ENCODE data around the gene CATSPER3.
A peak's percentile ranks its signal among the peaks of the same experiment; 100 is the strongest.

Gene CATSPER3

DNA sequence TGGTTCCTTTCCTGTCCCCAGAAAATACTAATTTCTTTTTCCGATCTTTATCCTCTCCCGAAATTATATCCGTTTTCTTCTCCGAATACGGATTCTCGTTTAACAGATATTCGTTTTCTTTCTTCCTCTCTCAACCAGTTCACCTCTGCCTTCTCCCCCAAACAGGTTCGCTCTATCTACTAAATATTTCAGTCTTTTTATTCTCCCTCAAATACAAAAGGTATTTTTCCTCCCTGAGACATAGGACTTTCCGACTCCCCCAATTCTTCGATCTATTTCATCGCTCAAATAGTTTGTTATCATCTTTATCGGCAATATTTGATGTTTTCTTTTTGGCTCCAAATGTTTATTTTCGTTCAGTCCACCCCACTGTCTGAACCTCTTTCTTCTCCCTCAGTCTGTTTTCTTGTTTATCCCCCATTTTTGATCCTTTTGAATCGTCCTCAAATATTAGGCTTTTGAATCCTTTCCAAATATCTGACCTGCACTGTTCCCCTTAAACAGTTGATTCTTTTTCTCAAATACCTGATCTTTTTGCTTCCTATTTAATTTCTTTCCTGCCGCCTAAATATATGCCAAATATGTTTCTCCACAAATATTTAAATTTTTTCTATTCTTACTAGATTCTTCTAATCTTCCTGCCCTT lies 61.9 kb downstream of the CATSPER3 start:
- DNase-seq (ENCODE audit: low spot score): no peak

DNA sequence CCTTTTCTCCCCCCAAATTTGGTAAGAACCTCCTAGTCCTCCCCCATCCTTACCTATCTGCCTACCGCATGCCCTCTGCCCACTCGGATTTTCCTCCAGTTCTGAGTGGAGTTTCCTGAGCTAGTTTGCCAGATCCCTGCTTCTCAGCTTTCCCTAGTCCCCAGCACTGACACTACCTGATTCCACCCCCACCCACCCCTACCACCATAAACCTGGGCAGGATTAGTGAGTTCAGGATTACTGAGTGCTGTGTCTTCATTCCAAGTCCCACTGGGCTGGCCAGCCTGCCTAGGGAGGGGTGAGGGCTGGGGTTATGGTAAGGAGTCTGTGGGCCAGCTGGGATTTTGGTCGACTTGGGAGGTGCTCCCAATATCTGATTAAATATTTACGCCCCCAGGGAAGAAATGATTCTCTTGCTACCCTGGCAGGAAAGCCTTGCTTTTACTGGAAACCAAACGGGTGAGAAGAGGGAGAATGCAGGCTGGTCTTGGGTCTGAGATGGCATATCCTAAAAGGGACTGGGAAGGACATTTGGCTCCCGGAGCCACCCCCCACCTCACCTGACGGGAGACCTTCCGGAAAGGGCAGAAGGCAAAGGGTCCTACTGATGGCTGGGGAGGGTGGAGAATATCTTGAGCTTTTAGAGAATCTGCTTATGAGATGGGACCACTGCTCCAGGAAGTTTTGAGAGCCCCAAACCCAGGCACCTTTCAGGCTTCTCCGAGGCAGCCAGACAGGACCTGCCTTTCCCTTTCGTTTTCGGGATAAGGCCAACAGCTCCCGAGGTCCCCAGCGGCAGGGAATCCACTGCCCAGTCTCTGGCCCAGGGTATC lies 62.6 kb downstream of the CATSPER3 start:
- DNase-seq (ENCODE audit: low spot score): no peak

DNA sequence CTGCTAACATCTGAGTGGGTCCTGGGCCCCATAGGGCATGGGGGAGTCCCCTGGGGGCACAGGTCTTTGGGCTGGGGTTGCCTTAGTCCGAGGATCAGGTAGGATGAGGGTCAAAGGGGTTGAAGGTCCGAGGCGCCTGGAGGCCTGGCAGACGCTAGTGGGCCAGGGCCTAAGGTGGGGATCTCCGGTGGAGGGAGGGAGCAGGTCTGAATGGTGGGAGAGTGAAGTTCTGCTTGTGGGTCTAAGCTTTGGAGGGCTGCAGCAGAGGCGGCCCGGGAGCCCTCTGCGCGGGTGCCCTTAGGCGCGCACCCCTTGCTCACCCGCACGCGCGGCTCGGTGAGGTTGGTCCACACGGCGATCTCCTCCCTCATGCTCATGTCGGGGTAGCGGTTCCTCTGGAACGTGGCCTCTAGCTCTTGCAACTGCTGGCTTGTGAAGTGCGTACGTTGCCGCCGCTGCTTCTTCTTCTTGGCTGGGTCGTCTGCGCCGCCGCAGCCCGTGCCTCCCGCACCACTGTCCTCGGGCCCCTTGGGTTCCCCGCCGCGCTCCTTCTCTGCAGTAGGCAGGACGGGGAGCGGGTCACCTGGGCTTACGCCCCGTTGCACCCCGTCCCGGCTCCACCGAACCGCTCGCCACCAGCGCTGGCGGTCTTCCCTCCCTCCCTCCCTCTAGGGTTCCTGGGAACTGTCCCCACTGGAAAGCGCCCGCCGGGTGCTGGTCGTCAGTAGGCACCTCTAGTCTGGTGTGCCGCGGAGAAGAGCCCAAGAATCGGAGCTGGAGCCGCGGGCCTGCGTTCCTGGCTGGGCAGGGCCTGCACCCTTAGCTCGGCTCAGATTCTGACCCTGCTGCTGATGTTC lies 63.5 kb downstream of the CATSPER3 start:
- no peak for DNase-seq (ENCODE audit: low spot score)

DNA sequence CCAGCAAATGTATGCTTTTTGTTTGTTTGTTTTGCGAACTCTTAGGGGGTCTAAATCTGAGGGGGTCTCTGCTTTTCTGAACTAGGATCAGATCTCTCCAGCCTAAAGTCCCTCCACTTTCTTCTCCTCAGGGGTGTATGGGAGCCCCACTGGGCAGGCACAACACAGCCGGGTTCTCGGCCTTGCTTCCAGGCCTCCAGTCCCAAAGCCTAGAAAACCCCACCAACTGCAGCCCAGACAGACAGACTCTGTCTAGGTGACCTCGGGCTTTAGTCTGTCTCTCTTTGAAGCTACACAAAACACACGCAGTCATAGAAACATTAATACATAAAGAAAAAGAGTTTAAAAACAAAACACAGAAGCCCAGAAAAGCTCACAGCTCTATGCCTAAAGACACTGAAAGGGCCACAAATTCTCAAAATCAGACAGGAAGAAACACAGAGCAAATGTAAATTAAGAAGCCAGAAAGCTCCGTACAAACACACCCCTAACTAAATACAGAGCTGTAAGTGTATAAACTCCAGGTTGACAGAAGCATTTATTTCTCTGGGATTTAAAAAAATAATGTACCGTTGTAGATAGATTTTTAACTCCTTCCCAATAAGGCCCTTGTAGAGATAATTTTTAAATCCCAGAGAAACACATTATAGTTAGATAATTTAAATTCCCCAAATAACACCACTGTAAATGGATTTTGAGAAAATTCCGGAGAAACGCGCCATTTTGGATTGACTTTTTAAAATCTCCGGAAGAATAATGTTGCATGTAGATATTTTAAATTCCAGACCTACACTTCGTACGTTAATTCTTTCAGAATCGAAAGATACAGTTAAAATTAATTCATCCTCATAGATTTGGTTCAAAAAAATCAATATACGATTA lies 64.3 kb downstream of the CATSPER3 start:
- DNase-seq (ENCODE audit: low spot score): no peak

DNA sequence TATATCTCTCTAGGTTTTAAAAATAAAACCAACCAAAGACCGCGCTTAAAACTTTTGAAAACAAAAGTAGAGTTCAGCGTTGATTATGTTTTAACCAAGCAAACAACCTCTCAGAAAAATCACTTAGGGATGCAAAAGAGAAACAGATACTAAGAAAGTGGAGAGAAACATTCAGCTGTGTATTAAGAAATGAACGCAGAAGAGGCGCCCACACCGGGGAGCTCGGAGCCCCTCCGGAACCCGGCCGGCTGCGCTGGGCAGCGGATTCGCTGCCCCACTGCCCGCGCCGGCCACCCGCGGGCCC lies 64.9 kb downstream of the CATSPER3 start:
- DNase-seq (ENCODE audit: low spot score): peak; percentile 27

DNA sequence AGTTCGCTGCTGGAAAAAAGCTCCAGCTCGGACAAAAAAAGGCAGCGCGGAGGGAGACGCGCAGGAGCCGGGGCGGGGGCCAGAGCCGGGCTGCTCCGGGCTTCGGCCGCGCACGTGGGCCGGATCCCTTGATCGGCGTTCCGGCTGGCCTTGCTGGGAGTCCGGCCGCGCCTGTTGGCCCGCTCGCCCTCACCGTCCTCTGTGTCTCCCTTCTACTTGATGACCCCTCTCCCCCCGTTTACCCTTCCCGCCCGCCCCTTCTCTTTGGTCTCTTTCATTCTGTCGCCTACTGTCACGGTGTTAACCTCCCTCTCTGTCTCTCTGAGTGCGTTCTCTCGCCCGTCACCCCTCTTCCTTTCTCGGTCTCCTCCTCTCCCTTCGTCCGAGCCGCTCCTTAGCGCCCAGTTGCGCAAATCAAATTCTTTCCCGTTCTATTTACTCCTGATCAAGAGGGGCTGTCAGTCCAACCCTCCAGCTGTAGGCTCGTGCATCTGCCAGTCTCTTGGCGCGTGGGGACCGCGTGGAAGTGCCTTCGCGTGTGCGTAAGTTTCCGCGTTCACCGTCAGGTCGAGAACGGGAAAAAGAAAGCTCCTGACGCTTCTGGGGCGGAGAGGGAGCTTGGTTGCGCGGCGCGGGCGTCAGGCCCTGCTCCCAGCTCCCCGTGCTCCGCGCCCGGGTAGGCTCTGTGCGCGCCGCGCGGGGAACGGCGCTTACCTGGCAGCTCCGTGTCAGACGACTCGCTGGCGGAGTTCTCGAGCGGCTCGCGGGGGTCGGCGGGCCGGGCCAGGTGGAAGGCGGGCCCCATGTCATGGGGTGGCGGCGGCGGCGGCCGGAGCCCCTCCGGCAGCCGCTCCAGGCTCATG lies 65.5 kb downstream of the CATSPER3 start:
- DNase-seq (ENCODE audit: low spot score): peak; percentile 47

DNA sequence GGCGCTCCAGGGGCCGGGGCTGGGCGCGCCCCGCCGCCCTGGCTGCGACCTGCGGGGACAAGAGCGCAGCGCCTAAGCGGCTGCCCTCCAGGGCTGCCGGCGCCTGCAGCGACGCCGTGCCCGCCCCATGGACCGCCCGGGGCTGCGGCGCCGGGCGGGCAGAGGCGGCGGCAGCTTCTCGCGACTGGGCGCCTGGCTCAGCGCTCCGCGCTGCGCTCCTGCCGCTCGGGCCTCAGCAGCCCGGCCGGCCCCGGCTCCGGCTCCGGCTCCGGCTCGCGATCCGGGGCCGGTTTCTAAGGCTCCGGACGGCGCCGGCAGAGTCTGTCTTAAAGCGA lies 66.2 kb downstream of the CATSPER3 start, which contains the start of gene PITX1:
PITX1 (minus strand) TSS at position 328 of the 335 bp plus-strand sequence. CDS start 347 bp downstream, outside the sequence.
- DNase-seq (ENCODE audit: low spot score): no peak

DNA sequence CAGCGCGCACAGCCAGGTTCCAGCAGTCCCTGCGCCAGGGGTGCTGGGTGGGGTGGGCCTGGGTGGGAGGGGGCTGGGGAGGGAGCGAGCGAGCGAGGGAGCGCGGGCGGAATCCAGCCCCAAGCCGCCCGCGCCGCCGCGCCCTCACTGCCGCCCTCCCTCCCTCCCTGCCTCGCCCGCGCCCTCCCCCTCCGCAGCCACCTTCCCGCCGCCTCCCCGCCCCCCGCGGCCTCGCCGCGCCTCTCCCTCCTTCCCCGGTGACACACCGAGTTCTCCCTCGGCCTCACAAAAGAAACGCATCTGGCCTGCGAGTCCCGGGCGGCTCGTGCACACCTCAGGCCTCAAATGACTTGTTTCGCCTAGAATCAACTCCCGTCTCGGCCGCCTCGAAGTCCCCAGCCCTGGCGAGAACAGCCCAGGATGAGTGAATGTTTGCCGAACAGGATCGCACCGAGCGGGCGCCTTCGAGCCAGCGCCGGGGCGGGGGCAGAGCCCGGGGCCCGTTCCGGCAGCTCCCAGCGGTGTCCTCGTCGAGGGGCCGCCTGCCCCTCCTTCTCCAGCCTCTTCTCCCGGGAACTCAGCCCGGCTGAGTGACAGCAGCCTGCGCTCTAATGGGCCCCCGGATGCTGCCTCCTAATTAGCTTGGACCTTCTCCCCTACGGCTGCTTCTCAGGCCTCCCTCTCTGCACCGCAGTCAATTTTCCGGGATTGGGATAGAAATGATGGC lies 66.7 kb downstream of the CATSPER3 start:
- DNase-seq (ENCODE audit: low spot score): peak; percentile 86

DNA sequence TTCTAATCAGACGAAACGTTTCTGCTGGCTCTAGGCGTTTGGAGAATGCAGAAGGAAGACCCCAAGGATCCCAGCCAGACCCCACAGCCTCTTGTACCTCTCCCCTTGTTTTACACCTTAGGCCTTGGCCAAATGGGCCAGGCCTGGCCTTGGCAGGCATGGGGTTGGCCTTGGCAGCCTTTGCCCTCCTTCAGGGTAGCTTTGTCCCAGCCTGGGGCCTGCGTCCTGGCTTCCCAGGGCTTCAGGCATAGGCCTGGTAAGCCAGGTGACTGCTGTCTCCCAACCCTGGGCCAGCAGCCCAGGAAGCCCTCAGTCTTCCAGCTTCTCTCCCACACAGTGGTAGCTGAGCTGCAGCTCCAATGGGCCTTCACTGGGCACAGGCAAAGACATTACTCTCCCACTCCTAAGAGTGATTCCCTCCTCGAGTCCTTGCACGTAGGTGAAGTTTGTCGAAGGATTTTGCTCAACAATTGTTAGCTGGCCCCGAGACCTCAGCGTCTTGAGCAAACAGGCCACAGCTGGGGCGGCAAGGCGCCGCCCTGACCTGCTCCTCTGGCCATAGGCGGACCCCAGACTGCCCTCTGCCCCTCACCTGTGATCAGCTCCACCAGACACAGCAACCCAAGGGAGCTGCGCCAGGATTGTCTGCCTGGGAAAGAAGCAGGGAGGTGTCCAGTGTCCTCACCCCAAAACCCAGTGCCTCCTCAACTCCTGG lies 67.4 kb downstream of the CATSPER3 start:
- peak; percentile 31 for DNase-seq (ENCODE audit: low spot score)

DNA sequence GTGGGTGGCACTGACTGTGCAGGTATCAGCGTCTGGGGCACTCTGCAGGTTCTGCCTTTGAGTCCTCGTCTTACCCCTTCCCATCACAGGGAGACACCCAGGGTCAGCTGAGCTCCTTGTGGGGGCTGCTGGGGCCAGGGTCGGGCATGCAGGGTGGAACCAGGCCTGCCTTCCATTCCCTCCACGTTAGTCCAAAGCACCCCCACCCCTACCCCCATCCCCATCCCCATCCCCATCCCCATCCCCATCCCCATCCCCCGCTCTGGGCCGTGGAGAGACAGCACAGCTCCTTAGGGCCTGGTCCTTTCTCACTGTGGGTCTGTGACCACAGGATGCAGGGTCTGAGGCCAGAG lies 67.9 kb downstream of the CATSPER3 start:
- DNase-seq (ENCODE audit: low spot score): no peak

DNA sequence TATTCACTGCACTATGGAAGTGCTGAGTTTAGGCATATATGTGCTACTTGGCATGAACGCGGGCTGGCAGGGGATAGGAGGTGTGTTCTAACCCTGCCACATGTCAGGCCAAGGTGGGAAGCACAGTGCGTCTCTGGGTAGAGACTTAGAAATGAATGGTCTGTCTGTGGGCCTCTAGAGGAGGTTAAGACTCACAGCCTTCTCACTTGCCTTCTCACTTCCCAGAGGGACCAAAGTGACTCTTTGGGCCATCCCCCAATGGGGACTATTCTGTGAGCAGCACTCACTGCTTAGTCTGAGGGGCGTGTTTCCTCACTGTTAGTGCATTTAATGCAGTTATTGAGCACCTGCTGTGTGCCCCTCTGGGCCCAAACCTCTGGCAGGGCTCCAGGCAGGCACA lies 68.7 kb downstream of the CATSPER3 start:
- DNase-seq (ENCODE audit: low spot score): no peak

DNA sequence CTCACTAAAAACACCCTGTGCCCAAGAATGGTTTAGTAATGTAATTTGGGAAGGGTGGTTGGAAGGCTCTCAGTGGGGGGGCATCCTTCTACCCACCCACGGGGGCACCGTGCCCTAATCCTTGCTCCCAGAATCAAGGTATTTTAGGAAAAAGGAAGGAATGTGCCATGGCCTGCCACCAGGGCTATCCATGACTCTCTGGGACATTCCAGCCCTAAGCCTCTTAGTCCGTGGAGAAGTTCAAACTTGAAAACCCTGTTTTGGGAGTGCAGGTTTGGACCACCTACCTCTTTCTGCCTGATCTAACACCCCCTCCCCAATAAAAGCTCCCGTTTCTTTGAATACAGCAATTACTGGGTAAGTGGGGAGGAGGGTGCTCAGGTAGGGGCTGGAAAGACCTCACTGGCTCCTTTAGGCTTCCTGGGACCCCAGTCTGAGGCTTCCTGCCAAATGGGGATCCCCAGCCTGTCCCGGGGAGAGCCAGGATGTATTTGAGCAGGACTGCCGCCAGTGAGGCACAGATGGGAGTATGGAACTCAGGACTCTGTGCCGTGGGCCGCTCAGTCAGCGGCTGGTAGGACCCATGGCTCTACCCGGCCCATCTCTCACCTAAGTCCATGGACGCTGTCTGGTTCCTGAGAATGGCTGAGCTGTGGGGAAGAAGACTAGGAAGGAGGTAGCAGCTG lies 70.0 kb downstream of the CATSPER3 start:
- no peak for DNase-seq (ENCODE audit: low spot score)

DNA sequence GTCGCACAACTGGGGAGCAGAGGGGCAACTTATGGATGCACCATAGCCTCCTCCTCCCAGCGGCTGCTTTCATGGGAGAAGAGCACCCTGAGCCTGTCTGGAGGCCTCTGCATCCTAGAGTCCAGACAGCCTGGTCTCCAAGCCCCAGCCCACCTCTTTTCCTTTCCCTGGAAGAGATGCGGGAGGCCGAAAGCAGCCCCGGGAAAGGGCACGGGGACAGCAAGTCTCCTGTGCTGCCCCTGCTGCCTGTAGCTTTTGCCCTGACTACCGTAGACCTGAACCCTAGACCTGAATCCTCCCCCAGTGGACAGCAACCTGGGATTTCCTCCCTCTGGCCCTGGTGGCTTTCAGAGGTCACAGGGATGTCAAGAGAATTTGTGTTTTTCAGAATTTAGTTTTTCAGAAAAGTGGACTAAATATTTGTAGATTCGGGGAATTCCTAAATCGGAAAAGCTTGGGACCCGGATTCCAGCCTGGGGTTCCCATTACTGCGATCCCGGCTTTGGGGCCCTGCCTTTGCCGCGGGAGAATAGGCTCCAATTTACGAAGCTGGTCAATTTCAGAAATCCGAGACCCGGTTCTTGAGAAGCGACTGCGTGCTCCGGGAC lies 70.6 kb downstream of the CATSPER3 start:
- no peak for DNase-seq (ENCODE audit: low spot score)

DNA sequence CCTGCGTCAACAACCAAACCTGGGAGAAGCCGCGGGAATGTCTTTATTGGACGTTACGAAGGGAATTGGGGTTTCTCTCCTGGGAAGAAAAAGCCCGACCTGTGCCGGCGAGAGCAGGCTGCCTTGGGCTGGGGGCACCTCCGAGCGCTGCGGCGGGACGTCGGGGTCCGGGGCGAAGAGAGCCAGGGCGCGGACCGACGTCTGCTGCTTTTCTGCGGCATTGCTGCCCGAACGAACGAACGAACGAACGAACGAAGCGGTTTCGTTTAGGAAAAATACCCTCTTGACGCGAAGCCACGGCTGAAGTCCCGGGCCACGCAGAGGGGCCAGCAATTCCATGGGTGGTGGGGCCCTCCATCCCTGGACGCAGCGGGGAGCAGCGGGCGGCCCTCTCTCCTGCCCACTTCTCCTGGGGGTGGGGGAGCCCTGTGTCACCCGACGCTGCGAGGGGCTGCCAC lies 71.1 kb downstream of the CATSPER3 start:
- DNase-seq (ENCODE audit: low spot score): no peak

DNA sequence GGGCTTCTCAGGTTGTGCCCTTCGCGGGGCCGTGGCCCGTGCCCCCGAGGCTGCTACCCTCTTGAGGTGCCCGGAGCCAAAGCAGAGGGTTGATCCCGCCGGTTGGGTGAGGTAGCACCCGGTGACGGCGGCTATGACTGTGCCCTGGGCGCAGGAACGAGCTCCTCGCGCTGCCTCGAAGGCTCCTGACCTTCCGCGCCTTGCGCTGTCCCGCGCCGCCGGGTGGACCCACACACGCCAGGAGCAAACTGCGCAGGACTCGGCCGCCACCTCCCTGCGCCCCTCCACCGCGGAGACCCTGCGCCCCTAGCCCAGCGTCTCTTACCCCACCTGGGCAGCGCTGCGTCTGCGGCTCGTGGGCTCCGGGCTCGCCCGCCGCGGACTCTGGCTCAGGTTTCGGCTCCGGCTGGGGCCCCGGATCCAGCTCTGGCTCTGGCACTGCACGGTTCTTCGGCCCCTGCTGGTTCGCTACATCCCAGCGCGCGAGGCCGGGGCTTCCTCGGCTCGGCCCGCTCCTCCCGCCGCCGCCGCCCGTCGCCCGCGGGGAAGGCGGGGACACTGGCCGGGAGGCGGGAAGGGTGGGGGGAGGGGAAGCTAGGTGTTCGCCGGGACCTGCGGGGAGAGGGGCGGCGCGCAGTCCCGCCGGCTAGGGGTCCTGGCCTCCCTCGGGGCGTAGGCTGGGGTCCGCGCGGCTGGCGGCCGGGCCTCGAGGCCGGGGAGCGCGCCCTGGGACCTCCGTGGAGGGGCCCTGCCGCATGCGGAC lies 71.7 kb downstream of the CATSPER3 start:
- no peak for DNase-seq (ENCODE audit: low spot score)

DNA sequence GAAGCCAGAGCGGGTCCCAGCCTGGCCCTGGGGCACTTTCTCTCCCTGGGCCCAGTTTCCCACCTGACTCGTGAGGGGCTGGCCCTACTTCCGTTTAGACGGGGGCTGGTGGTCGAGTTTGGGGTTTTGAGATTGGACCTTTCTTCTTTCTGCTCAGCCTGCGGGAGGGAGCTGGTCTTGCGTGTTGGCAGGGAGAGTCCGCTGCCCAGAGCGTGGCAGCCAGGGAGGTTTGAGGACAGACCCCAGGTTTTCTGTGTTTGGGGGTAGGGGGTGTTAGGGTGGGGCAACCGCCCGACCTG lies 72.3 kb downstream of the CATSPER3 start:
- no peak for DNase-seq (ENCODE audit: low spot score)

DNA sequence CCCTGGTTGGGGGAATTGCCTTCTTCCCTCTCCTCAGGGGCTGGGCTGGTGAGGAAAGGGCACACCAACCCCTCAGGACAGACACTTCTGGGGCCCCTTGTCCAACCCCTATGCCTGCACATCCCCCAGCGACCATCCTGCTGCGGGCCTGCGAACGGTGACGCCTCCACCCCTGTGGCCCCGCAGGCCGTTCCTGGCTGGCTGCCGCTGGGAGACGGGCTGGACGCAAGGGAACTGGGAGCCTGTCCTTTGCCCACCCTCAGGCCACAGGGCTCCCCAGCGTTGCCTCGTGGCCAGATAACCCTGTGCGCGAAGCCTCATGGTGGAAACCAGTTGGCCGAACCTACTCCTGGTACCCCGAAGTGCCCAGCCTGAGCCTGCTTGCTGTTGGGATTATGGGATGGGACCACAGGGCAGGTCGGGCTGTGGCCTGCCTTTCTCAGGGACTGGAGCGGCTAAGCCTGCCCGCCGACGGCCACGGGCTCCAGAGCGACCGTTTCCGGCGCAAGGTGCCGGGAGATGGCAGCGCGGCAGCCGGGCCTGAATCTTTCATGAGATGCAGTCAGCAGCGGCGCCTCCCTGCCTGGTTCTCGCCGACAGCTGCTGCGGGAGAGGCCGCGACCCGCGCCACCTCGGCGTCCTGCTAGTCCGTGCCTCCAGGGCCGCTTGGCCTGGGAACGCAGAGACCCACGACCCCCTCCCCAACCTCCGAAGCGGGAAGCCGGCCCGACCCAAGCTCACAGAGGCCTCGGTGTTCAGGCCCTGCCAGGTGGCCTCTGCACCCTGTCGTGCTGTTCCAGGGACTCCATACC lies 72.8 kb downstream of the CATSPER3 start:
- DNase-seq (ENCODE audit: low spot score): no peak
